ENCODE data around the gene LDB3.
"Not testable (repeated sequence)": the region's sequence is repeated elsewhere in the genome, so short reads cannot be mapped to it uniquely, and the experiment has no call there.

LDB3 gene

GRCh38 chr10:86723009-86723408 is 54.7 kb downstream of the LDB3 start:
- Mint-ChIP-seq H3K4me3 (no peak overlapping the region), H3K36me3 (no peaks in the 10 kb centered on the region), H3K27me3 (peaks cover 23 to 36% of the 10 kb centered on the region in 2 donors), H3K4me1 (peaks cover 2 to 5% of the 10 kb centered on the region in 2 donors), H3K27ac (no peak overlapping the region), H3K9me3 (no peaks in the 10 kb centered on the region)
- ATAC-seq (replicated peaks) (no peak), DNase-seq (no peak)

GRCh38 chr10:86724445-86724844 is 56.1 kb downstream of the LDB3 start:
- H3K27me3 Mint-ChIP-seq = peaks cover 22 to 38% of the 10 kb centered on the region in 2 donors
- H3K4me1 Mint-ChIP-seq = peaks cover 2 to 5% of the 10 kb centered on the region in 2 donors
- H3K9me3 Mint-ChIP-seq = no peaks in the 10 kb centered on the region
- H3K4me3 Mint-ChIP-seq = no peak overlapping the region
- H3K27ac Mint-ChIP-seq = no peak overlapping the region
- DNase-seq (no peak), ATAC-seq (replicated peaks) (no peak)
- no peaks in the 10 kb centered on the region for H3K36me3 Mint-ChIP-seq

DNA sequence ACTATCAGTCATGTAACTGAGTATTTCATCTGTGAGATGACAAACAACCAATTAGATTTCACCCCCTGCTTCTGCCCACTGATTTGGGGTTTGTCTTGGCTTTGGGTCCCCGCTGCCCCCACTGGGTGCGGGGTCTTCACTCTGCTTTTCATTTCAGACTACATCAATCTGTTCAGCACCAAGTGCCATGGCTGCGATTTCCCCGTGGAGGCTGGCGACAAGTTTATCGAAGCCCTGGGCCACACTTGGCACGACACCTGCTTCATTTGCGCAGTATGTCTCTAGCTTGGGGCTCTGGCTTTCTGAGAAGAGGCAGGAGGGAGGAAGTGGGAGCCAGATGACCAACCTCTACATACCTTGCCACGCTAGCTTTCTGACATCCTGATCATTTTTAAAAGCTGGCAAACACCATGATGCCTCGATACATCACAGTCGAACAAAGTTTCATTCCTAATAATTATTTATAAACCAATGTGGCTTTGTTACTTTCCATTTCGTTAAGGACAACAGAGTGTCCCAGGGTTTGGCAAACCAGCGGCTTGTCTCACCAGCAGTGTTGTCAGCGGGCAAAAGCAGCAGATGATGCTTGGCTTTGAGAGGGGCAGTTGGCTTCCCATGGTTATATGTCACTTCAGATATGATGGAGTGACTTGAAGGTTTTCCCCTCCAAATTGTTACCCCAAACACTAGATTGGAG is 57.8 kb downstream of the LDB3 start:
- Mint-ChIP-seq H3K27me3 (peaks cover 31 to 35% of the 10 kb centered on the region in 2 donors), H3K4me1 (peaks cover 2 to 5% of the 10 kb centered on the region in 2 donors), H3K9me3 (no peaks in the 10 kb centered on the region), H3K27ac (no peak overlapping the region), H3K36me3 (no peaks in the 10 kb centered on the region), H3K4me3 (no peak overlapping the region)
- ATAC-seq (replicated peaks) (no peak), DNase-seq (no peak)

- H3K36me3 Mint-ChIP-seq = no peaks in the 10 kb centered on the region
- peaks cover 2 to 5% of the 10 kb centered on the region in 2 donors for H3K4me1 Mint-ChIP-seq
- H3K4me3 Mint-ChIP-seq = no peak overlapping the region
- DNase-seq (no peak), ATAC-seq (replicated peaks) (no peak)
- peaks cover 26 to 31% of the 10 kb centered on the region in 2 donors for H3K27me3 Mint-ChIP-seq
- H3K9me3 Mint-ChIP-seq = no peaks in the 10 kb centered on the region
- H3K27ac Mint-ChIP-seq = no peak overlapping the region
Observed at GRCh38 chr10:86726677-86726999, 58.3 kb downstream of the LDB3 start.

- Mint-ChIP-seq H3K4me1 (peaks cover 2 to 5% of the 10 kb centered on the region in 2 donors), H3K27ac (no peak overlapping the region), H3K27me3 (peaks cover 23 to 36% of the 10 kb centered on the region in 2 donors), H3K9me3 (no peaks in the 10 kb centered on the region), H3K4me3 (no peak overlapping the region), H3K36me3 (no peaks in the 10 kb centered on the region)
- DNase-seq (no peak), ATAC-seq (replicated peaks) (no peak)
Observed at GRCh38 chr10:86727470-86727869, 59.2 kb downstream of the LDB3 start.

- Mint-ChIP-seq H3K27ac (no peak overlapping the region), H3K9me3 (no peaks in the 10 kb centered on the region), H3K4me1 (peaks cover 2 to 4% of the 10 kb centered on the region in 2 donors), H3K36me3 (no peaks in the 10 kb centered on the region), H3K27me3 (peaks cover 26 to 41% of the 10 kb centered on the region in 2 donors), H3K4me3 (no peak overlapping the region)
- ATAC-seq (replicated peaks) (no peak), DNase-seq (no peak)
Observed at GRCh38 chr10:86728056-86728455, 59.7 kb downstream of the LDB3 start.

DNA sequence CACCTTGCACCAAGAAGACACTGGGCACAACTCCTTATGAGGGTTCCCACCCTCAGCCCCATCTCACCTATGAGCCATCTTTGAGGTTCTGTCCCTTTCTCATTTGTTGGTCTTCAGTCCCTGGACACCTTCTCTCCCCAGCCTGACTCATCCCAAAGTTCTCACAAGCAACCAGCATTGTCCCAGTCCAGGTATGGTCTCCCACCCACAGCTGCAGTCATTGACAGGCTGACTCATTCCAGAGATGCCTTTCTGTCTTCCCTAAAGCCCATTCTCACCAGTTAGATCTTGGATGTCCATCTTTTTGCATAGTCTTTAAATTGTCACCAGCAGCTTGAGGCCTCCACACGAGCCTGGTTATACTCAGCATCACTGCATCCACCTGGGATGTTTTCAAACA is 61.4 kb downstream of the LDB3 start:
- ATAC-seq (replicated peaks) = no peak
- no peak for DNase-seq
- Mint-ChIP-seq H3K9me3 (no peaks in the 10 kb centered on the region), H3K4me1 (peaks cover 3 to 10% of the 10 kb centered on the region in 2 donors), H3K36me3 (no peaks in the 10 kb centered on the region), H3K27ac (no peak overlapping the region), H3K4me3 (no peak overlapping the region), H3K27me3 (peaks cover 26 to 47% of the 10 kb centered on the region in 2 donors)

DNA sequence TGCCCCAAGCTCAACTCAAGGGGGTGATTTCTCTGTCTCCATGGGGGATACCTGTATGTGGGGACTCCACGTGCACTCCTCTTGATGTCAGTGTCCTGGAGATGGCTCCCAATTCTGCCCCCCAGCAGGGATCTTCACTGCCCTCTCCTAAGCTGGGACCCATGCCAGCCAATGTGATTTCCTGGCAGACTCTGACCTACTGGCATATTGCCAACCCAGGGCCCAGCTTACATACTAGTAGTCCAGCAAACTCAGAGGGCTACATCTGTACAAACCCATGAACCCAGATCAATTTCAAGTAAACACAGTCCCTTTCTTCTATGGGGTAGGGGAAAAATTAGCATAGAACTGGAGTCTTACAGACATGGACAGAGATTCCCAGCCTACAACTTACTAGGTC is 61.9 kb downstream of the LDB3 start:
- H3K27ac Mint-ChIP-seq = no peak overlapping the region

DNA sequence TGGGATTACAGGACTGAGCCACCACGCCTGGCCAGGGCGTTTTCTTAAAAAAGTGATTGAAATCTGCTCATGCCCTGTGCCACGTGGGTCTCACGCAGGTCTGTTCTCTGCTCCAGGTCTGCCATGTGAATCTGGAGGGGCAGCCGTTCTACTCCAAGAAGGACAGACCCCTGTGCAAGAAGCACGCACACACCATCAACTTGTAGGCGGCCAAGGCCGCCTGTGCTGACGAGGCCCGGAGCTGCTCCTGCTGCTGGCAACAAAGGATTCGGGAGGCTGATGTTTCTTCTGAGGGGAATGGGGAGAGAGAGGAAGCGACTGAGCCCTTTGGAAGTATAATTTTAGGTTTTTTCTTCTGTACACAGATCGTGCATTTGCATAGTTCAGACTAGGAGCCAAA is 64.5 kb downstream of the LDB3 start:
- Mint-ChIP-seq H3K4me3 (no peak overlapping the region), H3K4me1 (peaks cover 3 to 10% of the 10 kb centered on the region in 2 donors)

More for the DNA sequence above, 61.9 kb downstream of the LDB3 start:
- no peaks in the 10 kb centered on the region for H3K9me3 Mint-ChIP-seq
- peaks cover 26 to 52% of the 10 kb centered on the region in 2 donors for H3K27me3 Mint-ChIP-seq
- no peak for DNase-seq
- no peaks in the 10 kb centered on the region for H3K36me3 Mint-ChIP-seq
- H3K4me1 Mint-ChIP-seq = peaks cover 3 to 10% of the 10 kb centered on the region in 2 donors
- ATAC-seq (replicated peaks) = no peak
- no peak overlapping the region for H3K4me3 Mint-ChIP-seq

GRCh38 chr10:86733260-86733671 is 65.0 kb downstream of the LDB3 start:
- no peak overlapping the region for H3K4me3 Mint-ChIP-seq
- DNase-seq = no peak
- H3K36me3 Mint-ChIP-seq = no peaks in the 10 kb centered on the region
- no peak for ATAC-seq (replicated peaks)
- peaks cover 22 to 45% of the 10 kb centered on the region in 2 donors for H3K27me3 Mint-ChIP-seq
- no peak overlapping the region for H3K27ac Mint-ChIP-seq
- H3K9me3 Mint-ChIP-seq = no peaks in the 10 kb centered on the region
- H3K4me1 Mint-ChIP-seq = peaks cover 3 to 10% of the 10 kb centered on the region in 2 donors

More for the DNA sequence above, 64.5 kb downstream of the LDB3 start:
- no peak overlapping the region for H3K27ac Mint-ChIP-seq
- peaks cover 22 to 49% of the 10 kb centered on the region in 2 donors for H3K27me3 Mint-ChIP-seq
- DNase-seq (no peak), ATAC-seq (replicated peaks) (no peak)
- H3K36me3 Mint-ChIP-seq = no peaks in the 10 kb centered on the region
- no peaks in the 10 kb centered on the region for H3K9me3 Mint-ChIP-seq

- Mint-ChIP-seq H3K27ac (no peak overlapping the region), H3K4me3 (no peak overlapping the region), H3K36me3 (no peaks in the 10 kb centered on the region), H3K4me1 (peaks cover 3 to 10% of the 10 kb centered on the region in 2 donors), H3K27me3 (peaks cover 23 to 47% of the 10 kb centered on the region in 2 donors), H3K9me3 (no peaks in the 10 kb centered on the region)
- no peak for DNase-seq
- ATAC-seq (replicated peaks) = peak; percentile 82 to 85
Observed at GRCh38 chr10:86734207-86734988, 66.1 kb downstream of the LDB3 start.

DNA sequence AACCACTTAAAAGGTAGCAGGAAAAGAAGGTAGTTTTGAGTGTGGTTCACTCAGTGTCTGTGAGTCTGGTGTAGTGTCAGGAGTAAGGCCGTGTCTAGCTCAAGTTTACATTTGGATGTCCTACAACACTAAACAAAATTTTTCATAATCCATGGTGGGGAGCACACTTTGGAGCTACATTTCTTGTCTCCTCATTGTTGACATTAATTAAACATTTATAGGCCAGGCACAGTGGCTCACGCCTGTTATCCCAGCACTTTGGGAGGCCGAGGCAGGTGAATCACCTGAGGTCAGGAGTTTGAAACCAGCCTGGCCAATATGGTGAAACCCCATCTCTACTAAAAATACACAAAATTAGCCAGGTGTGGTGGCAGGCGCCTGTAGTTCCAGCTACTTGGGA is 67.0 kb downstream of the LDB3 start:
- Mint-ChIP-seq H3K4me1 (peaks cover 3 to 10% of the 10 kb centered on the region in 2 donors), H3K27me3 (peaks cover 19 to 42% of the 10 kb centered on the region in 2 donors)
- H3K9me3 Mint-ChIP-seq; ATAC-seq (replicated peaks); H3K27ac Mint-ChIP-seq; H3K36me3 Mint-ChIP-seq; H3K4me3 Mint-ChIP-seq; DNase-seq: not testable (repeated sequence)

DNA sequence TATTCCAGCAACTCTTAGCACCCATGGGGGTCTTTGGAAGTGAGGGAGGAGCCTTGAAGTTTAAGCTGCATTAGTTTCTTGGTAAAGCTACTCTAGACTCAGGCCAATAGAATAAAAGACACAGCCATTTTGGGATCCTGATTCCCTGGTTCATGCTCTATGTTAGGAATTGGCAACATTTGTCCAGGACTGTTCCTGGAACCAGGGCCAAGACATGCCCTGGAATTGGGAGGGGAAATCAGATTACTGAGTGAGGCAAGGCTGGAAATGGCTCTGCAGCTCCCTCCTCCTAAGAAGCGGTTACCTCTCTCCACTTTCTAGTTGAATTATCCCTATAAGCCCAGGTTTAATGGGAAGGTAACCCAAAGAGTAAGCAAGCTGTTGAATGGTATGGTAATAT is 73.9 kb downstream of the LDB3 start:
- no peak overlapping the region for H3K27ac Mint-ChIP-seq
- no peak overlapping the region for H3K4me3 Mint-ChIP-seq
- peaks cover 19 to 40% of the 10 kb centered on the region in 2 donors for H3K27me3 Mint-ChIP-seq
- H3K9me3 Mint-ChIP-seq = no peaks in the 10 kb centered on the region
- ATAC-seq (replicated peaks) (no peak), DNase-seq (no peak)
- no peaks in the 10 kb centered on the region for H3K36me3 Mint-ChIP-seq
- no peaks in the 10 kb centered on the region for H3K4me1 Mint-ChIP-seq

GRCh38 chr10:86744067-86744725 is 75.9 kb downstream of the LDB3 start:
- no peaks in the 10 kb centered on the region for H3K9me3 Mint-ChIP-seq

More at GRCh38 chr10:86744067-86744725, 75.9 kb downstream of the LDB3 start:
- no peak for DNase-seq
- Mint-ChIP-seq H3K27ac (no peak overlapping the region), H3K4me1 (peaks cover 6% of the 10 kb centered on the region in 2 donors), H3K4me3 (no peak overlapping the region), H3K27me3 (peaks cover 21 to 40% of the 10 kb centered on the region in 2 donors), H3K36me3 (no peaks in the 10 kb centered on the region)
- no peak for ATAC-seq (replicated peaks)
